GM12872 (cell line): Measurements from ENCODE around the gene CYFIP2.

Experiments used
- TF ChIP-seq, protein P1 (sequence below): IDR thresholded peaks from 3 replicates; pipeline ENCODE4 v1.5.1; 2011; ENCODE audit warnings: low read depth, mild to moderate bottlenecking, low read length, moderate library complexity; ENCODE audit not compliant: insufficient read depth

The CYFIP2 gene

DNA sequence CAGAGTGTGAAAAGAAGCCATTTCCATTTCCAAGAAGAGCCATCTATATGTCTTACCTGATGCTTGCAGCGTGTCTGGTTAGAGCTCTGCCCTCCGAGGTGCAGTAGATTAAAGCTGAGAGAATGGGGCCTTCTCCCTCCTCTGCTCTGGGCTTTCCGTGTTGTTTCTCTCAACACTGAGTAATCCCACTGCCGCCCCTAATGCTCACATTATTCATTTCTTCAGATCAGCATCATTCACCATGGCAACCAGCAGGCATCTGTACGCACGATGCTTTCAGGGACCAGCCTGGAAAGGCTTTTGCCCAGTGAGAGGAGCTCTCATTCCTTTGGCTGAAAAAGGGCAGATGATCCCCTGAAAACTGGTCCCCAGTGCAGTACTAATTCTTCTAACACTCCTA, 79.6 kb downstream of the CYFIP2 start:
- TF ChIP-seq, protein P1, sequence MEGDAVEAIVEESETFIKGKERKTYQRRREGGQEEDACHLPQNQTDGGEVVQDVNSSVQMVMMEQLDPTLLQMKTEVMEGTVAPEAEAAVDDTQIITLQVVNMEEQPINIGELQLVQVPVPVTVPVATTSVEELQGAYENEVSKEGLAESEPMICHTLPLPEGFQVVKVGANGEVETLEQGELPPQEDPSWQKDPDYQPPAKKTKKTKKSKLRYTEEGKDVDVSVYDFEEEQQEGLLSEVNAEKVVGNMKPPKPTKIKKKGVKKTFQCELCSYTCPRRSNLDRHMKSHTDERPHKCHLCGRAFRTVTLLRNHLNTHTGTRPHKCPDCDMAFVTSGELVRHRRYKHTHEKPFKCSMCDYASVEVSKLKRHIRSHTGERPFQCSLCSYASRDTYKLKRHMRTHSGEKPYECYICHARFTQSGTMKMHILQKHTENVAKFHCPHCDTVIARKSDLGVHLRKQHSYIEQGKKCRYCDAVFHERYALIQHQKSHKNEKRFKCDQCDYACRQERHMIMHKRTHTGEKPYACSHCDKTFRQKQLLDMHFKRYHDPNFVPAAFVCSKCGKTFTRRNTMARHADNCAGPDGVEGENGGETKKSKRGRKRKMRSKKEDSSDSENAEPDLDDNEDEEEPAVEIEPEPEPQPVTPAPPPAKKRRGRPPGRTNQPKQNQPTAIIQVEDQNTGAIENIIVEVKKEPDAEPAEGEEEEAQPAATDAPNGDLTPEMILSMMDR, result no peak

DNA sequence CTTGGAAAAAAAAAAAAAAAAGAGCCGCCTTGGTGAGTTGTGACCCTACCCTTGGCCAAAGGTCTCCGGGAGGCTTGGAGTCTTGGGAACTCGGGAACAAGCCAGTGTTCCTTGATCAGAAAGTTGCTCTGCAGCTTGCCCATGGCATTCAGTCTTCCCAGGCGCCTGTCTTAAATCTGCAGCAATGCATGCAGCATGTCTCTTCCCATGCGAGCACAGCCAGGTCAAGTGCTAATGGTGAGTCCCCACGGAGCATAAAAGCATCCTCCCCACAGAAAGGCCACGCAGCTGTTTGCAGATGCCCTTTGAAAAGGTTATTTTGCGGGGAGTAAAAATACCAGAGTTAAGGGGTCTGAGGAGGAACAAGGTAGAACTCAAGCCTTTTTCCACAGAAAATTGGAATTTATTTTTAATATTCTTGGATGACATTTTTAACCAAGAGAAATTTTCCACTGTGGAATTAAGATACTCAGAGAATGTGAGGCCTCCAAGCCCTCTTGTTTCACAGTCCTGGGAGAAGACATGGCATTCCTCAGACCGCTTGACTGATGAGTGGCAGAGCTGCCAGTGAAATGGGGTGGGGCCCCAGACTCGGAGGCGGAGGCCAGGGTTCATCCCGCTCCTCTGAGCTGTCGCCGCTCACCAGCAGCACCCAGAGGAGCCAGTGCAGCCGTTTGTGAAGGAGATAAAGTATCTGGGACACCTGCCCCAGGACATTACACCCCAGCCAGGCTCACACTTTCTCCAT, 81.6 kb downstream of the CYFIP2 start:
- TF ChIP-seq, protein P1, result no peak

DNA sequence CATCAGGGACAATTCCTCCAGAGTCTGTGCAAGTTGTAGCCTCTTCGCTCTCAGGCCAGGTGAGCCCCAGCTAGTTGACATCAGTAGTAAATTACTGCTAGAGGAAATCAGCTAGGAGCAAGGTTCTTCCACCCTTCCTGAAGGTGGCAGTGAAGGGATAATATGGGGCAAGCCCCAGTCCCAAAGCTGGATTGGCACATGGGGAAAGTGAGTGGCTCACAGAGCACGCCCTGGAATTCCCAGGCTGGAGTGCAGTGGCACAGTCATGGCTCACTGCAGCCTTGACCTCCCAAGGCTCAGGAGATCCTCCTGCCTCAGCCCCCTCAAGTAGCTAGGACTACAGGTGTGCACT, 82.1 kb downstream of the CYFIP2 start:
- TF ChIP-seq, protein P1, result no peak

DNA sequence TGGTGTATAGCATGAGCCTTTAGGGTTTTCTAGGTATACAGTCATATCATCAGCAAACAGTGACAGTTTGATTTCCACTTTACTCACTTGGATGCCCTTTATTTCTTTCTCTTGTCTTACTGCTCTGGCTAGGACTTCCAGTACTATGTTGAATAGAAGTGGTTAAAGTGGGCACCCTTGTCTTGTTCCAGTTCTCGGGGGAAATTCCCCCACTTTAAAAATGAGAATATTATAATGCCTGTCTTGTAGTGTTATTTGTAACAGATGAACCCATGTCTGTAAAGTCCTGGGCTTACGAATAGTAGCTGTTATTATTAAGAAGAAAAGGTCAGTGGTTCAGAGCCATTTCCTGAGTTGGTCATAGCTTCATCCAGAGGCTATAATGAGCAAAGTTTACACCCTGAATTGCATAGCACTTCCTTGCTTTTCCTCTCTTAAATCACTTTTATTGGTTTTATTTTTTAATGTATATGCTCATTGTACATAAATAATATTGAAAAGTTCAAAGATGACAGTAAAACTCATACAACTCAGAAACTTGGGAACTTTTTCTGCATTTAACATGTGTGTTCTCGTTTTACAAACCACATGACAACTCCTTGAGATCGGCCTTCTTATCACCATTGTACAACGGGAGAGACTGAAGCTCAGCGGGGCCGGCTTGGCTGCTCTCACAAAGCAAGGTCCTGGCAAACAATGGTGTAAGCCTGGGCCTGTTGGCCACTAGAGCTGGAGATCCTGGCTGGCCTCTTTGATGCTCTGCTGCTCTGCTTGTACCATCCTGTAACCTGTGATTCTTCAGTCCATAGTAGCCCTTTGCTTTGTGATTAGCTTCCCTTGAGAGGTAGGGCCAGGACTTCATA, 85.2 kb downstream of the CYFIP2 start:
- TF ChIP-seq, protein P1, result no peak

DNA sequence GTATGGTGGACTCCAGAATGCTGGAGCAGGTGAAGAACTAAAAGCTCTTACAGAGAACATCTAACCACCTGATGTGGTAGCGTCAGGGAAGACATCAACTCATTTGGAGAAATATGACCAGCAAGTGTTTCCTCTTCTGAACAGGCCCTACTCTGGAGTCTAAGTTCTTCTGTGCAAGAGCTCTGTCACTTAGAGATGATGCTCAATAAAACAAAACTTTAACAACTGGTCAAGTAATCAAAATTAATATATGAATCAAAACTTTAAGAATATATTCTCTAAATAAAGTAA, 85.8 kb downstream of the CYFIP2 start:
- TF ChIP-seq, protein P1, result no peak

DNA sequence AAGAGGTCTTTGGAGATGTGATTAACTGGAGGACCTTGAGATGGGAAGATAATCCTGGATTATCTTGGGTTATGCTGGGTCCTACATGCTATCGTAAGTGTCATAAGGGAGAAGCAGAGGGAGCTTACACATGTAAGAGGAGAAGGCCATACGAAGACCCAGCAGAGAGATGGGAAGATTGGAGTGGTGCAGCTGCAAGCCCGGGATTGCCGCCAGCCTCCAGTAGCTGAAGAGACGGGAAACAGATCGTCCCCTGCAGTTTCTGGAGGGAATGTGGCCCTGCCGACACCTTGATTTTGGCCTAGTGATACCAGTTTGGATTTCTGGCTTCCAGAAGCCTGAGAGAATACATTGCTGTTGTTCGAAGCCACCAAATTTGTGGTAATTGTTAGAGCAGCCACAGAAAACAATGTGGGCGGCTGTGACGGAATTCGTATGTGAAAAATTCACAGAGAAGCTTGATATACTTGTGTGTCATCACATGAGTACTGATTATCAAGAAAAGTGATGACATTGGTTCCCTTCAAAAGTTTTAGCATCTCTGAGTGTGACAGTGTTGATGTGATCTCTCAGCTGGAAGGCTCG, 86.9 kb downstream of the CYFIP2 start:
- TF ChIP-seq, protein P1, result no peak

DNA sequence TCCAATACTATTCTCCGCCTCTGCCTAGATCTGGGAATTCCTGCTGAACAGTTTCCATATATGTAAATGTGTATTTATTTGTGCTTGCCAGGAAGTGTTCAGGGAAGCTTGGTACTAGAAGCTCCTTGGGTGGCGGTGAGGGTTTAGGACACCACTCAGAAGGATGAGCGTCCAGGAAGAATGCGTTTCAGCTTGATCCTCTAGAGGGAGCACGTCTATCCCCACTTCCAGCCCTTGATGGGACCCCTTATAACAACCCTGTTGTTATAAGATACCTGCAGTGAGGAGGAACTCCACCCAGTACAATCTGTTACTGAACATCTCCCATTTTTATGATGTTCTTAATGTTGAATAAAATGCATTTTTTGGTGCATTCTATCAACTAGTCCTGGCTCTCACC, 88.9 kb downstream of the CYFIP2 start:
- TF ChIP-seq, protein P1, result peak; percentile 53; the same call in 2 of the 3 replicates
